GM12801 (cell line): ENCODE data around the gene FAM3B.

Source experiments
- TF ChIP-seq, protein P1 (sequence below): IDR thresholded peaks from one replicate; pipeline ENCODE4 v1.5.1; 2011; ENCODE audit warnings: control low read depth; ENCODE audit not compliant: insufficient read length; ENCODE audit errors: extremely low read depth

FAM3B gene

GRCh38 chr21:41402231-41402630 lies 85.6 kb downstream of the FAM3B start:
- TF ChIP-seq, protein P1, sequence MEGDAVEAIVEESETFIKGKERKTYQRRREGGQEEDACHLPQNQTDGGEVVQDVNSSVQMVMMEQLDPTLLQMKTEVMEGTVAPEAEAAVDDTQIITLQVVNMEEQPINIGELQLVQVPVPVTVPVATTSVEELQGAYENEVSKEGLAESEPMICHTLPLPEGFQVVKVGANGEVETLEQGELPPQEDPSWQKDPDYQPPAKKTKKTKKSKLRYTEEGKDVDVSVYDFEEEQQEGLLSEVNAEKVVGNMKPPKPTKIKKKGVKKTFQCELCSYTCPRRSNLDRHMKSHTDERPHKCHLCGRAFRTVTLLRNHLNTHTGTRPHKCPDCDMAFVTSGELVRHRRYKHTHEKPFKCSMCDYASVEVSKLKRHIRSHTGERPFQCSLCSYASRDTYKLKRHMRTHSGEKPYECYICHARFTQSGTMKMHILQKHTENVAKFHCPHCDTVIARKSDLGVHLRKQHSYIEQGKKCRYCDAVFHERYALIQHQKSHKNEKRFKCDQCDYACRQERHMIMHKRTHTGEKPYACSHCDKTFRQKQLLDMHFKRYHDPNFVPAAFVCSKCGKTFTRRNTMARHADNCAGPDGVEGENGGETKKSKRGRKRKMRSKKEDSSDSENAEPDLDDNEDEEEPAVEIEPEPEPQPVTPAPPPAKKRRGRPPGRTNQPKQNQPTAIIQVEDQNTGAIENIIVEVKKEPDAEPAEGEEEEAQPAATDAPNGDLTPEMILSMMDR: no peak

GRCh38 chr21:41402796-41403195 lies 86.2 kb downstream of the FAM3B start:
- TF ChIP-seq, protein P1: no peak

- TF ChIP-seq, protein P1: no peak
Measured at GRCh38 chr21:41403331-41403730, 86.7 kb downstream of the FAM3B start.

- TF ChIP-seq, protein P1: no peak
Measured at GRCh38 chr21:41403966-41404365, 87.4 kb downstream of the FAM3B start.

DNA sequence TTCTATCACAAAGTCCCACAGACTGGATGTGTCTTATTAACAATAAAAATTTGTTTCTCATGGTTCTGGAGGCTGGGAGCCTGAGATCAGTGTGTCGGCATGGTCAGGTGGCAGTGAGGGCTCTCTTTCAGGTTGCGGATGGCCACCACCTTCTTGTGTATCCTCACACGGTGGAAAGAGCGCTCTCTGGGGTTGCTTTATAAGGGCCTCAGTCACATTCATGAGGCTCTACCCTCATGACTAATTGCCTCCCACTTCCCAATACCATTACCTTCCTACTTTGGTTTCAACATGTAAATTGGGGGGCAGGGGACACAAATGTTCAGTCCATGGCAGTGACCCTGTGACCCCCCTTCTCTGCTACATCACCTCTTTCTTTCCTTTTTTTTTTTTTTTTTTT lies 88.7 kb downstream of the FAM3B start:
- TF ChIP-seq, protein P1: no peak

GRCh38 chr21:41406340-41406739 lies 89.7 kb downstream of the FAM3B start:
- TF ChIP-seq, protein P1: no peak
